AG04450 (cell line): Measurements from ENCODE around the gene CREB5. TPM values are rescaled to one million over a fixed set of nuclear protein-coding genes. Genes with fewer than 3 reads are reported as not detected.

ENCODE experiments used
- CTCF ChIA-PET: fragments of 300-600, 350-600 bp; formaldehyde crosslinking; extraction: SDS; loops from one replicate; lab custom pipeline; 2022; ENCODE audit warnings: antibody characterized with exemption, inconsistent platforms; lab: Charles Lee
- POLR2A ChIA-PET: fragments of 350-600 bp; formaldehyde crosslinking; extraction: SDS; loops from one replicate; lab custom pipeline; 2021; ENCODE audit warnings: antibody characterized with exemption, inconsistent platforms; lab: Yijun Ruan, JAX
- DNase-seq: peaks from one replicate; pipeline ENCODE4 v3.0.0-alpha.2; 2011; ENCODE audit warnings: low read depth, low spot score
- H3K27ac ChIP-seq: one replicate; pipeline ENCODE4 v1.5.1; 2012; ENCODE audit warnings: low read depth, low read length, control low read depth
- H3K27me3 ChIP-seq: one replicate; pipeline ENCODE4 v1.6.0; 2012; ENCODE audit warnings: low read length; ENCODE audit not compliant: control insufficient read depth, insufficient read depth
- H3K4me3 ChIP-seq: 2 replicates; pipeline ENCODE4 v1.5.1; 2011; ENCODE audit warnings: mild to moderate bottlenecking, low read depth, low read length, control low read depth
- H3K9me3 ChIP-seq: 2 replicates; pipeline ENCODE4 v1.5.1; 2012; ENCODE audit warnings: low read length; ENCODE audit not compliant: control insufficient read depth, insufficient read depth
- CTCF ChIP-seq: IDR thresholded peaks from 2 replicates; pipeline ENCODE4 v1.5.1; 2011; ENCODE audit warnings: low read depth, low read length, control low read depth, inconsistent platforms
- polyA plus RNA-seq: library from polyadenylated mRNA; depleted of rRNA; stranded (reverse); fragments of >200 nt; gene quantifications from 2 replicates; pipeline ENCODE4 v1.2.3, GENCODE V29; 2011

Gene CREB5
- polyA plus RNA-seq, 1 experiment = 22.1 TPM

- ChIA-PET POLR2A (interaction anchor here (0.7 kb wide), 1 partner anchor 325 kb away, joined by 4 read pairs; no protein-coding TSS in a partner anchor), CTCF (interaction anchor here (0.7 to 1.2 kb wide), 3 partner anchors 8 to 118 kb away, joined by 3 read pairs; partner anchors contain the start of gene CREB5)
- Histone ChIP-seq H3K27ac (no peak overlapping the region), H3K4me3 (no peak overlapping the region), H3K27me3 (no peaks in the 10 kb centered on the region), H3K9me3 (peaks cover 9% of the 10 kb centered on the region)
- DNase-seq = no peak
- TF ChIP-seq CTCF = no peak
Observed at GRCh38 chr7:28530175-28530802, 118.0 kb downstream of the CREB5 start.

GRCh38 chr7:28530803-28531175 is 118.5 kb downstream of the CREB5 start:
- DNase-seq = no peak
- POLR2A ChIA-PET = no interaction called here
- Histone ChIP-seq H3K27me3 (no peaks in the 10 kb centered on the region), H3K27ac (no peak overlapping the region), H3K9me3 (peaks cover 9% of the 10 kb centered on the region), H3K4me3 (no peak overlapping the region)
- no peak for TF ChIP-seq CTCF
- CTCF ChIA-PET = interaction anchor here (0.7 to 0.9 kb wide), 2 partner anchors 76 to 118 kb away, joined by 3 read pairs; partner anchors contain the start of gene CREB5

- ChIA-PET POLR2A (no interaction called here), CTCF (no interaction called here)
- no peak overlapping the region for H3K27ac ChIP-seq
- no peak overlapping the region for H3K4me3 ChIP-seq
- H3K27me3 ChIP-seq = no peaks in the 10 kb centered on the region
- H3K9me3 ChIP-seq = peaks cover 9% of the 10 kb centered on the region
- TF ChIP-seq CTCF = no peak
- no peak for DNase-seq
Observed at GRCh38 chr7:28531291-28531690, 119.0 kb downstream of the CREB5 start.

- ChIA-PET POLR2A (no interaction called here), CTCF (interaction anchor here (1.1 kb wide), 1 partner anchor 144 kb away, joined by 3 read pairs; no protein-coding TSS in a partner anchor)
- Histone ChIP-seq H3K9me3 (peaks cover 9% of the 10 kb centered on the region), H3K4me3 (no peak overlapping the region), H3K27me3 (no peaks in the 10 kb centered on the region), H3K27ac (no peak overlapping the region)
- no peak for TF ChIP-seq CTCF
- DNase-seq = no peak
Observed at GRCh38 chr7:28532181-28532580, 119.9 kb downstream of the CREB5 start.

- Histone ChIP-seq H3K4me3 (no peak overlapping the region), H3K27ac (no peak overlapping the region), H3K9me3 (peaks cover 9% of the 10 kb centered on the region), H3K27me3 (no peaks in the 10 kb centered on the region)
- CTCF ChIA-PET = no interaction called here
- DNase-seq = no peak
- no peak for TF ChIP-seq CTCF
- POLR2A ChIA-PET = no interaction called here
Observed at GRCh38 chr7:28533267-28533666, 120.9 kb downstream of the CREB5 start.
